GM18505 (cell line): Measurements from ENCODE around the gene CCDC198.
A peak's percentile ranks its signal among the peaks of the same experiment; 100 is the strongest.

Experiments
- ATAC-seq: cut with Tn5 transposase; IDR thresholded peaks from one replicate; pipeline ENCODE4 v1.9.1; 2021; ENCODE audit not compliant: unreplicated experiment
- POLR2A ChIP-seq: IDR thresholded peaks from 4 replicates; pipeline ENCODE4 v1.6.1; 2011; ENCODE audit warnings: borderline replicate concordance; ENCODE audit not compliant: insufficient read depth, insufficient read length; ENCODE audit errors: extremely low read depth

Gene CCDC198, protein sequence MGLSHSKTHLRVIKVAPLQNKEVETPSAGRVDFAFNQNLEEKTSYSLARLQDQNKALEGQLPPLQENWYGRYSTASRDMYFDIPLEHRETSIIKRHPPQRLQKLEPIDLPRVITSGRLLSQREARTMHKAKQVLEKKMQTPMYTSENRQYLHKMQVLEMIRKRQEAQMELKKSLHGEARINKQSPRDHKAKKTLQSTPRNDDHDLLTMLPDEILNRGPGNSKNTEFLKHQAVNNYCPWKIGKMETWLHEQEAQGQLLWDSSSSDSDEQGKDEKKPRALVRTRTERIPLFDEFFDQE

DNA sequence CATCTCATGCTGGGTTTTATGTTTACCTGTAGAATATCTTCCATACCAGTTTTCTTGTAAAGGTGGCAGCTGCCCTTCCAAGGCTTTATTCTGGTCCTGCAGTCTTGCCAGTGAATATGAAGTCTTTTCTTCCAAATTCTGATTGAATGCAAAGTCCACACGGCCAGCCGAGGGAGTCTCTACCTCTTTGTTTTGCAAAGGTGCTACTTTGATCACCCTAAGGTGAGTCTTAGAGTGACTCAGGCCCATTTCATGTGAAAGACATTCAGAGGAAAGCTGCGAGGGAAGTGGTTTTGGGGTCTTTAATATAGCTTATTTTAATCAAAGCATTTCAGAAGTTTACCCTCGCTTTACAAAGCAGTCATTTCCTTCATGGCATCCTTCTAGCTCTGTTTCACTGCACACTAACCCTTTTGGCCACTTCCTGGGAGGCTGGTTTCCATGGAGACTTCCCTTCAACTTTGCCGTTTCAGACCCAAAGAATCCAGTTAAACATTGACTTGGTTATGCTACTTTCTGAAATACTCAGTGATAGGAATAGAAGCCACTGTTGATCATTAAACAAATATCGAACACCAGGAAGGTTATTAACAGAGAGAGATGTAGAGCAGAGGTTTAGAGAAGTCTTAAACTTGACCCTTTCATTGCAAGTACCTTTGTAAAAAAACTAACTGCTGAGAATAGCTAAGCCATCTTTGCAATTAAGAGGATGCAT is at the start of gene CCDC198:
TSS of gene CCDC198 (minus strand) at position 391 of the 715 bp plus-strand sequence. CDS start at position 249, 142 bp downstream.
- no peak for TF ChIP-seq POLR2A
- peak; percentile 57 for ATAC-seq

DNA sequence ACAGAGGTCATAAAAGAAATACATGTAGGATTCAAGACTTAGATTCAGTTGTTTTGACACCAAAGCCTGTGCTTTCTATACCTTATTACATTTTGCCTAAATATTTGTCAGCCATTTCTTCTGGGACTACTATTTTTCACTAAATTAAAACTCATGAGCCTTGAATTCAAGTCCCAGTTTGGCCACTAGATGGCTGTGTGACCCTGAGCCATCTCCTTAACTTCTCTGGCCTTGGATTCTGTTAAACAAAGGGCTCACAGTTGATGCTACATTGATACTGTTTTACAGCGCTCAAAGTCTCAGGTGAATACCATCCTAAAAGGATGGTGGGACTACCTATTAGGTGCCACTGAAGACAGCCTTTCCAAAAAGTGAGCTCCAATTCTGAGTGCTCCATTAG is 39.6 kb upstream of the CCDC198 start:
- no peak for TF ChIP-seq POLR2A
- ATAC-seq = no peak

DNA sequence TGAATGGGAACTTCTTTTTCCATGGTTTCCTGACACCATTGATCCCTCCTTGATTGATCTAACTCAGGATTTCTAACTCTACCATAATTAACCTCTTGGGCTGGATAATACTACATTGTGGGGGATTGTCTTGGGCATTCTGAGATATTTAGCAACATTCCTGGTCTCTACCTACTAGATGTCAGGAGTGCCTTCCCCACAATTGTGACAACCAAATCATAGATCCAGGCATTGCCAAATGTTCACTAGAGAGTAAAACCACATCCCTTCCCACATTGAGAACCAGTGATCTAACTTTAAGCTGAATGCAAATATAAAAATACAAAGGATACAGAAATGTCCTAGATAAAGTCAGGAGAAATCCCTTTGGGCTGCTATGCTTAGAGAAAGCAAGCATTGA is 36.9 kb upstream of the CCDC198 start:
- TF ChIP-seq POLR2A = no peak
- ATAC-seq = no peak

DNA sequence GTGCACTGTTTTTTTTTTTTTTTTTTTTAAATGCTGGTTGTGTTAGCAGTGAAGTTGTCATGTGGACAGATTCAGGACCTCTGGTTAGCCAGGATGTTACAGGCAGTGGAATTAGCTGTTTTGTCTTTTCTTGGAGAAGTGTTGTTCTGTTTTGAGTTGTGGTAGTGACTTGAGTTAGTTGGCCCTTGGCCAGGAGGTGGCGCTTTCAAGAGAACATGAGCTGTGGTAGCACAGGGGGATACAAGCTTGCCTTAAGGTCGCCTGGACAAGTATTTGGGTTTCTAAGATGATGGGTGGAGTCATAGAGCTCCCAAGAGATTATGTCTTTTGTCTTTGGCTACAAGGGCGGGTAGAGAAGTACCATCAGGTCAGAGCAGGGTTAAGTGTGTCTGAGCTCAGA is 33.3 kb upstream of the CCDC198 start:
- no peak for ATAC-seq
- TF ChIP-seq POLR2A = no peak

DNA sequence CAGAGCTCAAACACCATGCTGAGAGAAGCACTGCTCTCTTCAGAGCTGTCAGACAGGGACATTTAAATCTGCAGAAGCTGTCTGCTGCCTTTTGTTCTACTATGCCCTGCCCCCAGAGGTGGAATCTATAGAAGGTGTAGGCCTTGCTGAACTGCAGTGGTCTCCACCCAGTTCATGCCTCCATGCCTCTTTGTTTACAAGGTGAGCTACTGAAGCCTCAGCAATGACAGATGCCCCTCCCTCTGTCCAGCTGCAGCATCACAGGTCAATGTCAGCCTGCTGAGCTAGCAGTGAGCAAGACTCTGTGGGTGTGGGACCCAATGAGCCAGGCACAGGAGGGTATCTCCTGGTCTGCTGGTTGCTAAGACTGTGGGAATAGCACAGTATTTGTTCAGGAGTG is 25.4 kb upstream of the CCDC198 start:
- no peak for TF ChIP-seq POLR2A
- ATAC-seq = no peak

DNA sequence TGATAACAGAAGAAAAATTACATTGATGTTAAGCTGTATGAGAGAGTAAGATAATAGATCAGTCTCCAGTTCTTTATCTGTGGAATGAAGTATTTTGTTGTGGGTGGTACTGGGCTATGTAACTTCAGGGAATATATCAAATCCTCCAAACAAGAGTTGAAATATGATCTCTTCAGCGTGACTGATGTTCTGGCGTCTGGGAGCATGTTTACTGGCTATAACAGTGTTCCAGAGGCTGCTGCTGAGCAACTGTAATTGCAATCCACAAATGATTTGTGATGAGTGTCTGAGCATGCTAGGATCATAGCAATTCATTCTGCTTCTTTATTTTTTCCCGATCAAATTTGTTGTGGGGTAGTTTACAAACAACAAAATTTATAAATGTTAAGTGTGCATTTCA is 18.6 kb upstream of the CCDC198 start:
- TF ChIP-seq POLR2A = no peak
- no peak for ATAC-seq

DNA sequence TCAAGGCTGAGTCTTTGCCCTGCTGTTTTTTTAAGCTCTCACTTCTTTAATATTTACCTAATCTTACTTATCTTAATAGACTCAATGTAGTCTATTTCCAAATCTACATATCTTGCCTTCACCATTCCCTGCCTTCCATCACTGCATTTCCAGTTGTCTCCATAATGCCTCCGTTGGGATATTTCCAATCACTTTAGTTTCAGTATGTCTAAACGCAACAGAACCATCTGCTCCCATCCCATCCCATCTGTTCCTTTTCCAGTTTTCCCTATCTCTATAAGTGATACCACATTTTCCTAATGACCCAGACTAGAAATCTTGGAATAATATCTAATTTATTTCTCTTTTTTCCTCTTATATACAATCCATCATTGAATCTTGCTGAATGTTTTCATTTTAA is 15.1 kb upstream of the CCDC198 start:
- ATAC-seq = no peak
- TF ChIP-seq POLR2A = no peak

DNA sequence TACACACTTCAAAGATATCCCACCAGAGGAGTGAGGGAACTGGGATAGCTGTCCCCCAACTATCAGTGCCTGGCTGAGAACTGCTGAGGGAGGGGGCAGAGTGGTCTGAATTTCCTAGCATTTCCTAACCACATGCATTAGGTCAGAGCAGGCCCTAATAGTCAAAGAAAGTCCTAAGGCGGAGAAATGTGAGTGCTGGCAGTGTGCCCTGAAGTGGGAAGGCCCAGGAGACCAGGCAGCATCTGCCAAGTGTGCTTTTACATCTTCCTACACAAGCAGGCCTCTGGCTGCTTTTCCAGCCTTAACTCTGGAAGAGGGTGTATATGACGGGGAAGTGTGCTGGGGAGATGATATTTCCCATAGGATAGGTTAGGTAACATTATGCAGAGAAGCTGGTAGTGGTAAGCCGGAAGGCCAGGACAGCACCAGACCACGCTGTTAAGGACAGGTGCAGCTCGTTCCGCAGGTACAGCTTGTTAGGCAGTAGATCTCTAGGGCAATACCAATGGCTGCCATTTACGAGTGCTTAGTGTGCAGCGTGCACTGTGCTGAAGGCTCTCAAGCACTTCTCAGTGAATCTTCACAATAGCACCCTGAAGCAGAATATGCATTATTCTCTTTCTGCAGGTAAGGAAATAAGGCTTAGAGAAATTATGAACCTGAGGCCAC is 9.1 kb upstream of the CCDC198 start:
- no peak for TF ChIP-seq POLR2A
- ATAC-seq = no peak

DNA sequence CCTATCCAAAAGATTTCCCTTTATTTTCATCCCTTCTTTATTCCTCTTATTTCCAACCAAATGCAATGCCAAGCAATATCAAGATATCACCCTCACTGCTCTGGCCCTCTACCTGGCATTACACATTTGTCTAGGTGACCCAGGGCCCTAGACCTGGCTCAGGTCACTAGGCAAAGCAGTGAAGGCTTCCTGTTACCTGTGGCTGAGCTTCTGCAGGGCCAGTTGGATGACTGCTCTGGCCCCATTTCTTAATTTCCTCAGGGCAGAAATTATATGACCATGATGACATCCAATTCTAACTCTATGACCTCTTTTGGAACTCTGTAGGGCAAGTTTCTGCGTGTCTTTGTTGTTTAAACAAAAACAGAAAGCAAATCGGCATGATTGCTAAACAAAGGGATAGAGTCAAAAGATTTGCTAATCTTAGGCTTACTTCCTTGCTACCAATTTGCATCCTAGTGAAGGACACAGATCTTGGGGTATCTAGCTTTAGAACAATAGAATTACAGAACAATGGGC is 7.4 kb upstream of the CCDC198 start:
- no peak for ATAC-seq
- TF ChIP-seq POLR2A = no peak

DNA sequence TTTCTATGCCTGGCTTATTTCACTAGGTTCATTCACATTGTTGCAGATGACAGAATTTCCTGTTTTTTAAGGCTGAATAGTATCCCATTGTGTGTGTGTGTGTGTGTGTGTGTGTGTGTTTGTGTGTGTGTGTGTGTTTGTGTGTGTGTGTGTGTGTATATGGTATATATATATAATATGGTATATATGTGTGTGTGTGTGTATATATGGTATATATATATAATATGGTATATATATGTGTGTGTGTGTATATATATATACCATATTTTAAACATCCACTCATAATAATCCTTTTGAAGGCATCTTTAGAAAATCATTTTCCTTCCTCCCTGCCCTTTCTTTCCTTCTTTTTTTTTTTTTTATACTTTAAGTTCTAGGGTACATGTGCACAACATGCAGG is 5.0 kb upstream of the CCDC198 start:
- no peak for ATAC-seq
- TF ChIP-seq POLR2A = no peak

DNA sequence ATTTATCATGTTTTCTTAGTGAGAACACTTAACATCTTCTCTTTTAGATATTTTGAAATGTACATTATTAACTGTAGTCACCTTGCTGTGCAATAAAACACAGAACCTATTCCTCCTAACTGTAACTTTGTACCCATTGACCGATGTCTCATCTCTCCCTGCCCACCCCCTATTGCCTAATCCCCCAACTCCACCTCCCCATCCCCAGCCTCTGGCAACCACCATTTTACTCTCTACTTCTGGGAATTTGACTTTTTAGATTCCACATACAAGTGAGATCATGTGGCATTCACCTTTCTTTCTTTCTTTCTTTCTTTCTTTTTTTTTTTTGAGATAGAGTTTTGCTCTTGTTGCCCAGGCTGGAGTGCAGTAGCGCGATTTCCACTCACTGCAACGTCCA is 4.4 kb upstream of the CCDC198 start:
- TF ChIP-seq POLR2A = no peak
- ATAC-seq = no peak

DNA sequence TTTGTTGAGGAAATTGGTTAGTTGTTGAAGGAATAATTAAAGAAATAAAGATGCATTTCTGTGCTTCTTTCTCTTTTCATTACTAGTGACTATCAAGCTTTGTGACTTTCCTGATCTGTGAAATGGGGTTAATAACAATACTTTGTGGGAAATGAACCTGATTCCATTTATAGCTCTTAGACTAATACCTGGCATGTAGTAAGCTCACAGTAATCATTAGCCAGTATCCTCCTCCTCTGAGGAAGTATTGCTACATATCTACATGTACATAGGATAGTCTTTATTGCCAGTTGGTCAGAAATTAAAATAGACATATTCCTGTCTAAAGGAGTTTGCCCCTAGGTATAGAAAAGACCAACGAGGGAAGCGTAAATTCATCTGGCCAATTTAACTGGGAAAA is 1.8 kb upstream of the CCDC198 start:
- no peak for ATAC-seq

DNA sequence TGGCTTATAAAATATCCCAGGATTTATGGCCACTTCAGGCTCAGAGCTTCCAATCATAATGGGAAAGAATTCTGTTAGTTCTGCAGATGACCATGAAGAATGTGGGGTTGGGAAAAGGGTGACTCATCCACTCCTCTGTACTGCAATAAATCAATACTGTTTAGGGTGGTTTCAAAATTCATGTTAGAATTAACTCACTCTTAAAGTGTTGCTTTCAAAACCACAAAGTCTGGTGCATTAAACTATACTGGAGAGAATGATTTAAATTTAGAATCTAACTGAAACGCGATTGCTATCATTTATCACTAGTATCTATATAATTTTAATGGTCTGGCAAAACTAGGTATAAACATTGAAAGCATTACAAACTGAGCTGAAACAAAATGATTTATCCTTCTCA is 798 bp downstream of the CCDC198 start:
- no peak for ATAC-seq
- TF ChIP-seq POLR2A = no peak

More for the DNA sequence above, 1.8 kb upstream of the CCDC198 start:
- TF ChIP-seq POLR2A = no peak
